Lower lobe of right lung (tissue), 2 donors: Measurements from ENCODE around the gene MYO5B. TPM values are rescaled to one million over a fixed set of nuclear protein-coding genes. Genes with fewer than 3 reads are reported as not detected.

Experiments used
- ATAC-seq, 2 donors: fragments of 200-7000 bp; cut with Tn5 transposase; one replicate each; pipeline ENCODE4 v1.9.1; 2020 to 2022; ENCODE audit warnings: mild to moderate bottlenecking in 2 of 2, moderate library complexity in 2 of 2
- DNase-seq: peaks from one replicate; pipeline ENCODE4 v3.0.0-alpha.2; 2020
- H3K27ac ChIP-seq: fragments of 200-600 bp; one replicate; pipeline ENCODE4 v1.8.0; 2022
- H3K27me3 ChIP-seq: fragments of 200-600 bp; one replicate; pipeline ENCODE4 v1.8.0; 2022; ENCODE audit warnings: low read depth
- H3K36me3 ChIP-seq: fragments of 200-600 bp; one replicate; pipeline ENCODE4 v1.8.0; 2022; ENCODE audit warnings: mild to moderate bottlenecking
- H3K4me1 ChIP-seq: fragments of 200-600 bp; one replicate; pipeline ENCODE4 v1.8.0; 2022
- H3K4me3 ChIP-seq: fragments of 200-600 bp; one replicate; pipeline ENCODE4 v1.8.0; 2022; ENCODE audit warnings: mild to moderate bottlenecking
- H3K9me3 ChIP-seq: fragments of 200-600 bp; one replicate; pipeline ENCODE4 v1.8.0; 2022
- intact Hi-C: fragments of 100-400 bp; cut with DNase I; formaldehyde crosslinking; loops from one replicate; pipeline ENCODE4 v1.11.0; 2022
- total RNA-seq: library from RNA; stranded (reverse); fragmentation: NEBNext Ultra II Directional; extraction: Animal tissue kit (Norgen Biotek cat#: 25700); gene quantifications from one replicate; pipeline ENCODE4 v1.2.1, GENCODE V29; 2021
- TF ChIP-seq, protein P1 (sequence below): fragments of 200-600 bp; IDR thresholded peaks from one replicate; pipeline ENCODE4 v1.8.0; 2022; ENCODE audit warnings: antibody characterized with exemption, mild to moderate bottlenecking
- donor health status: DM: no; HTN: yes; CAD: no; lungs with severe emphysema.

MYO5B gene
- total RNA-seq, 1 donor from 2014 or later, result 23.3 TPM

DNA sequence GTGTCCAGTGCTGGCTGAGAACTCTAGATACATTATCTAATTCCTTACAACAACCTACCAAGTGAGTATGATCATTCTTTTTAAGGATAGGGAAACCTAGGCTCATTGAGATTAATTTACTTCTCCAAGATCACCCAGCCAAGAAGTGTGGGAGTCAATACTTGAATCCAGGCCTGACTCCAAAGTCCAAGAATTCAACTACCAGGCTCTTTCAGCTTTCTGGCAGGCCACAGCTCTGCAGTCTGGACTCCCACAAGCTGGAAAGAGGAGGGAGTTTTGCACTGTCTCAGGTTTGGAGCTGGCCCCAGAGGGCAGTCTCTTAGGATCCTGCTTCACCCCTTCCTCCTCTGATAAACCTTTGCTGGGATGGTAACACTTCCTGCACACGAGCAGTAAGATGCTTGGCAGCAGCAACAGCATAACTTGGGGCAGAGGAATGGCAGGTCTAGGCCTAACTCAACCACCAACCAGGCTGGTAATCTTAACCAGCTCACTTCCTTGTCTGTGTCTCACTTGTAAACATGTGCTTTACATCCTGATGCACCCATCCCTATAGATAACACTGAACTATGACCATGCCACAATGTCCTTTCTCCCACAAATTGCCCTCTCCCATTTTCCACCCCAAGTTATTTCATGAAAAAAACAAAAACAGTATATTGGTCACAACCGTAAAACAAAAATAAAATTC lies 270.5 kb downstream of the MYO5B start:
- DNase-seq, result no peak

DNA sequence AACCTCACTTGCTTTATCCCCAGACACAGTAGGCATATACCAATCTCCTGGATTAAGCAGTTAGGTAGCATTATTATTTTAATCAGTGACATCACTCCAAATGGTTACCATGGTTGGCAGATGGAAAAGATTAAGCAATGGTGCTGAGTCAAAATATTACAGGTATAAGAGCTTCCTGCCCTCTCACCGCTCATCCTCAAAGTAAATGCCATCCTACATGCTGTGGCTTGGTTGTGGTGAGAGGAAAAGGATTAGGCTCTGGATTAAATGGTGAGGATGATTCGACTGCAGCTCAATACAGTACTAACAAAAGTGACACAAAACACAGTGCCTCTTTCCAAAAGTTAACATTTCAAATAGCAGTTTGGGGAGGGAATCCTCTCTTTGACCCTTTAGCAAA lies 272.7 kb downstream of the MYO5B start:
- TF ChIP-seq, protein P1, sequence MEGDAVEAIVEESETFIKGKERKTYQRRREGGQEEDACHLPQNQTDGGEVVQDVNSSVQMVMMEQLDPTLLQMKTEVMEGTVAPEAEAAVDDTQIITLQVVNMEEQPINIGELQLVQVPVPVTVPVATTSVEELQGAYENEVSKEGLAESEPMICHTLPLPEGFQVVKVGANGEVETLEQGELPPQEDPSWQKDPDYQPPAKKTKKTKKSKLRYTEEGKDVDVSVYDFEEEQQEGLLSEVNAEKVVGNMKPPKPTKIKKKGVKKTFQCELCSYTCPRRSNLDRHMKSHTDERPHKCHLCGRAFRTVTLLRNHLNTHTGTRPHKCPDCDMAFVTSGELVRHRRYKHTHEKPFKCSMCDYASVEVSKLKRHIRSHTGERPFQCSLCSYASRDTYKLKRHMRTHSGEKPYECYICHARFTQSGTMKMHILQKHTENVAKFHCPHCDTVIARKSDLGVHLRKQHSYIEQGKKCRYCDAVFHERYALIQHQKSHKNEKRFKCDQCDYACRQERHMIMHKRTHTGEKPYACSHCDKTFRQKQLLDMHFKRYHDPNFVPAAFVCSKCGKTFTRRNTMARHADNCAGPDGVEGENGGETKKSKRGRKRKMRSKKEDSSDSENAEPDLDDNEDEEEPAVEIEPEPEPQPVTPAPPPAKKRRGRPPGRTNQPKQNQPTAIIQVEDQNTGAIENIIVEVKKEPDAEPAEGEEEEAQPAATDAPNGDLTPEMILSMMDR, result no peak
- intact Hi-C loops, result no loop called here
- DNase-seq (no peak), ATAC-seq (no peak)
- Histone ChIP-seq H3K36me3 (no peaks in the 10 kb centered on the region), H3K4me3 (no peak overlapping the region), H3K9me3 (no peaks in the 10 kb centered on the region), H3K27me3 (peaks cover 13% of the 10 kb centered on the region), H3K27ac (no peak overlapping the region), H3K4me1 (no peaks in the 10 kb centered on the region)

More for the DNA sequence above, 270.5 kb downstream of the MYO5B start:
- Histone ChIP-seq H3K4me3 (no peak overlapping the region), H3K4me1 (no peaks in the 10 kb centered on the region), H3K27ac (no peak overlapping the region), H3K36me3 (no peaks in the 10 kb centered on the region), H3K9me3 (no peaks in the 10 kb centered on the region), H3K27me3 (no peaks in the 10 kb centered on the region)
- intact Hi-C loops, result no loop called here
- TF ChIP-seq, protein P1, result no peak
- no peak for ATAC-seq

DNA sequence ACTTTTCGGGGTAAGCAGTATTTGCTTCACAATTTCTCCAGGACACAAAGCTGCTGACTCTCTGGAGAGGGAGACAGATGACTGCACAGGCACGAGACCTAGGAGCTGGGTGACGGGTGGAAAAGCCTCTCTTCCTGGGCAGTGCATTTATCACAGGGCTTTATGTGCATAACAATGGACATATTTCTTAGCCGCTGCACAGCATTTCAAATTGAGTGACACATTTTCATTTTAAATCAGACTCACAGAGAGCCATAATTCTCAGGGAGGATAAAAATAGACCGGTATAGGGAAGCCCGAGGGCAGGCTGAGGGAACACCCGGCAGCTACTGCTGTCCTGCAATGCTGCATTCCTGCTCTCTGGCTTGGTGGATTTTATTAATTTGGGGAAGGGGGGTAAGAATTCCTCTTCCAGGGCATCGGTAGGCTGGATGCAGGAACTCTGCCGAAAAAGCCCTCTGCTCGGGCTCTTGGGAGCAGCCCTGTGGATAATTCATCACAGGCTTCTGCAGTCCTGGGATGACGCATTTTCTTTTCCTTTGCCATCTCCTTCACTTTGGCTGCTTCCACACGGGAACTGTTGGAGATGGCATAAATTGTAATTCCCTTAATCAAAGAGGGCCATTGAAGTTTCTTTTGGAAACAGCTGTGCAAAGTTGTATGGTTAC lies 273.5 kb downstream of the MYO5B start:
- no peak overlapping the region for H3K27ac ChIP-seq
- intact Hi-C loops, result no loop called here
- H3K4me3 ChIP-seq, result no peak overlapping the region
- DNase-seq (no peak), ATAC-seq (no peak)
- H3K4me1 ChIP-seq, result no peaks in the 10 kb centered on the region
- TF ChIP-seq, protein P1, result no peak
- peaks cover 14% of the 10 kb centered on the region for H3K27me3 ChIP-seq
- no peaks in the 10 kb centered on the region for H3K9me3 ChIP-seq
- H3K36me3 ChIP-seq, result no peaks in the 10 kb centered on the region

DNA sequence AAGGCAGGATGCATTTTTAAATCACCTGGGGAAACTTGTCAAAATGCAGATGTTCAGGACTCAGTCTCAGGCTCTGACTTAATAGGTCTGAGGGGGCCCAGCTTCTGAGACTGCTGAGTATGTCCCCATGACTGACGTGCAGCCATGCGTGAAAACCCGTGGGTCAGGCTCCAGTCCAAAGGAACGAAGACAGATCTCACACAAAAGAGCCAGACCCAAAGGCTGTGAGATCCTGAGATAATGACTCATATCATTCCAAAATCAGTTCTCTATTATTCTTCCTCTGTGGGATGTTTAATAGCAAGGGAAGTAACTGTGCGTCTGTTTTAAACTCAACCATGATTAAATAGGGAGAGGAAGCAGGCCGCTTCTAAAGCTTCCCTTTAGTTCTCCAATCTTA lies 274.2 kb downstream of the MYO5B start:
- ATAC-seq (no peak), DNase-seq (no peak)
- Histone ChIP-seq H3K27me3 (peaks cover 14% of the 10 kb centered on the region), H3K4me1 (no peaks in the 10 kb centered on the region), H3K27ac (no peak overlapping the region), H3K4me3 (no peak overlapping the region), H3K36me3 (no peaks in the 10 kb centered on the region), H3K9me3 (no peaks in the 10 kb centered on the region)
- TF ChIP-seq, protein P1, result no peak
- intact Hi-C loops, result no loop called here

DNA sequence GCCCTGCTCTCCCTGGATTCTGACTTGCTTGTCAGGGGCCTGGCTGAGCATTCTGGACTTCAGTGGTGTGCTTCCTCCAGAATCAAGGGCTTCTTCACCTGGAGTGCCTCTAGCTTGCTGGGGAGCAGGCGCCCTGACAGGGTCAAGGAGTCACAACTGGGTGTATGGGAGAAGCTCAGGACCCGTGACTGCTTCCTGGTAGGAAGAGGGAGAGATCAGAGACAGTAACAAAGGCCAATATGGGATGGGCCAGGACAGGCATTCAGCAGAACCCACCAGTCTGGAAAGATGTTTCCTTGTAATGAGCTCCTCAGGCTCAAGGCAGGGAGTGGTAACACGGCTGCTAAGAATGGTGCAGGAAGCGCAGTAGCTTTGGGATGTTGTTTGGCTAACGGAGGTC lies 277.2 kb downstream of the MYO5B start:
- intact Hi-C loops, result no loop called here
- Histone ChIP-seq H3K4me1 (no peaks in the 10 kb centered on the region), H3K36me3 (no peaks in the 10 kb centered on the region), H3K27me3 (peaks cover 14% of the 10 kb centered on the region), H3K4me3 (no peak overlapping the region), H3K9me3 (no peaks in the 10 kb centered on the region), H3K27ac (no peak overlapping the region)
- ATAC-seq (no peak), DNase-seq (no peak)
- TF ChIP-seq, protein P1, result no peak
